ENCODE measurements around the gene SRGN.

The SRGN gene

GRCh38 chr10:69090685-69091084, 2.8 kb downstream of the SRGN start:
- no peak for DNase-seq (ENCODE audit: low spot score)

- no peak for DNase-seq (ENCODE audit: low spot score)
Measured at GRCh38 chr10:69091143-69091651, 3.3 kb downstream of the SRGN start.

GRCh38 chr10:69092959-69093850, 5.3 kb downstream of the SRGN start:
- peak; percentile 87 for DNase-seq (ENCODE audit: low spot score)

- DNase-seq (ENCODE audit: low spot score), result peak; percentile 47
Measured at GRCh38 chr10:69093933-69094332, 6.0 kb downstream of the SRGN start.

GRCh38 chr10:69096045-69096444, 8.1 kb downstream of the SRGN start:
- DNase-seq (ENCODE audit: low spot score), result no peak

GRCh38 chr10:69097729-69098128, 9.8 kb downstream of the SRGN start:
- DNase-seq (ENCODE audit: low spot score), result no peak

- no peak for DNase-seq (ENCODE audit: low spot score)
Measured at GRCh38 chr10:69100136-69100872, 12.4 kb downstream of the SRGN start.

- DNase-seq (ENCODE audit: low spot score), result peak; percentile 41
Measured at GRCh38 chr10:69101451-69102095, 13.7 kb downstream of the SRGN start.

GRCh38 chr10:69102440-69102839, 14.5 kb downstream of the SRGN start:
- DNase-seq (ENCODE audit: low spot score), result no peak

- DNase-seq (ENCODE audit: low spot score), result no peak
Measured at GRCh38 chr10:69103784-69104183, 15.9 kb downstream of the SRGN start.

GRCh38 chr10:69104994-69105790, 17.3 kb downstream of the SRGN start:
- no peak for DNase-seq (ENCODE audit: low spot score)

GRCh38 chr10:69107176-69107490, 19.2 kb downstream of the SRGN start:
- DNase-seq (ENCODE audit: low spot score), result no peak

- no peak for DNase-seq (ENCODE audit: low spot score)
Measured at GRCh38 chr10:69107699-69108098, 19.8 kb downstream of the SRGN start.

GRCh38 chr10:69119896-69120295, 32.0 kb downstream of the SRGN start:
- DNase-seq (ENCODE audit: low spot score), result peak; percentile 61

GRCh38 chr10:69123306-69123746, 35.4 kb downstream of the SRGN start:
- DNase-seq (ENCODE audit: low spot score), result peak; percentile 68

GRCh38 chr10:69123747-69124562, 36.1 kb downstream of the SRGN start, which contains the start of gene VPS26A:
VPS26A (plus strand) TSS chr10:69124178; CDS start chr10:69124278, 100 bp downstream.
- peak; percentile 95 for DNase-seq (ENCODE audit: low spot score)

GRCh38 chr10:69124563-69125268, 36.8 kb downstream of the SRGN start:
- peak; percentile 82 for DNase-seq (ENCODE audit: low spot score)

GRCh38 chr10:69125554-69125953, 37.7 kb downstream of the SRGN start:
- DNase-seq (ENCODE audit: low spot score), result peak; percentile 11

- peak; percentile 12 for DNase-seq (ENCODE audit: low spot score)
Measured at GRCh38 chr10:69130251-69130650, 42.3 kb downstream of the SRGN start.

GRCh38 chr10:69139961-69140360, 52.1 kb downstream of the SRGN start:
- DNase-seq (ENCODE audit: low spot score), result no peak
